Forelimb muscle (tissue), 1 donor: ENCODE data around the gene ARL6IP6. TPM values are rescaled to one million over a fixed set of nuclear protein-coding genes. Genes with fewer than 3 reads are reported as not detected.

Source experiments
- DNase-seq: peaks from one replicate; pipeline ENCODE4 v3.0.0-alpha.2; 2013; ENCODE audit warnings: low read depth
- polyA plus RNA-seq: library from polyadenylated mRNA; unstranded; fragments of 120-200 nt; gene quantifications from one replicate; pipeline ENCODE4 v1.2.1, GENCODE V29; 2013; ENCODE audit not compliant: insufficient read length

ARL6IP6 gene
- 36.7 TPM for polyA plus RNA-seq

GRCh38 chr2:152718076-152718908, at the start of gene ARL6IP6:
TSS of gene ARL6IP6 (plus strand) at chr2:152718620. CDS start at chr2:152718625, 5 bp downstream.
- DNase-seq: peak; percentile 77

GRCh38 chr2:152674334-152674733, 44.1 kb upstream of the ARL6IP6 start:
- DNase-seq: no peak

GRCh38 chr2:152676461-152676860, 42.0 kb upstream of the ARL6IP6 start:
- no peak for DNase-seq

GRCh38 chr2:152678808-152679207, 39.6 kb upstream of the ARL6IP6 start:
- no peak for DNase-seq

- DNase-seq: no peak
Observed at GRCh38 chr2:152682663-152683062, 35.8 kb upstream of the ARL6IP6 start.

- no peak for DNase-seq
Observed at GRCh38 chr2:152683400-152683799, 35.0 kb upstream of the ARL6IP6 start.

- no peak for DNase-seq
Observed at GRCh38 chr2:152686321-152686720, 32.1 kb upstream of the ARL6IP6 start.

GRCh38 chr2:152693033-152693432, 25.4 kb upstream of the ARL6IP6 start:
- no peak for DNase-seq

GRCh38 chr2:152694161-152694661, 24.2 kb upstream of the ARL6IP6 start:
- no peak for DNase-seq

- DNase-seq: no peak
Observed at GRCh38 chr2:152695763-152696162, 22.7 kb upstream of the ARL6IP6 start.

GRCh38 chr2:152696476-152696875, 21.9 kb upstream of the ARL6IP6 start:
- no peak for DNase-seq

- DNase-seq: no peak
Observed at GRCh38 chr2:152701198-152701597, 17.2 kb upstream of the ARL6IP6 start.

GRCh38 chr2:152706477-152707021, 11.9 kb upstream of the ARL6IP6 start:
- DNase-seq: no peak

GRCh38 chr2:152708742-152709141, 9.7 kb upstream of the ARL6IP6 start:
- no peak for DNase-seq

- no peak for DNase-seq
Observed at GRCh38 chr2:152710713-152711112, 7.7 kb upstream of the ARL6IP6 start.

GRCh38 chr2:152715112-152715511, 3.3 kb upstream of the ARL6IP6 start:
- DNase-seq: no peak

GRCh38 chr2:152715854-152716428, 2.5 kb upstream of the ARL6IP6 start:
- no peak for DNase-seq

- no peak for DNase-seq
Observed at GRCh38 chr2:152716805-152717227, 1.6 kb upstream of the ARL6IP6 start.

GRCh38 chr2:152717228-152718075, 968 bp upstream of the ARL6IP6 start, which contains the start of gene PRPF40A:
TSS of gene PRPF40A (minus strand) at chr2:152717461. CDS start at chr2:152717439, 22 bp downstream.
- DNase-seq: peak; percentile 90

GRCh38 chr2:152718909-152719645, 657 bp downstream of the ARL6IP6 start:
- DNase-seq: no peak

- DNase-seq: no peak
Observed at GRCh38 chr2:152720794-152721193, 2.4 kb downstream of the ARL6IP6 start.
